H9 (cell line): ENCODE results near the gene PCGF5. TPM values are rescaled to one million over a fixed set of nuclear protein-coding genes. Genes with fewer than 3 reads are reported as not detected.
"Not testable (repeated sequence)": the region's sequence is repeated elsewhere in the genome, so short reads cannot be mapped to it uniquely, and the experiment has no call there.

Experiments used
- DNase-seq: peaks from one replicate; pipeline ENCODE4 v3.0.0-alpha.2; 2017
- H2AFZ ChIP-seq: one replicate; pipeline ENCODE4 v1.6.1; 2013; ENCODE audit warnings: mild to moderate bottlenecking, low read length, control low read depth, moderate library complexity
- H2AK5ac ChIP-seq: 2 replicates; pipeline ENCODE4 v1.6.1; 2013; ENCODE audit warnings: low read length, control low read depth, mixed read lengths; ENCODE audit not compliant: insufficient read length
- H2BK120ac ChIP-seq: one replicate; pipeline ENCODE4 v1.6.1; 2013; ENCODE audit warnings: low read depth, mild to moderate bottlenecking, low read length, control low read depth, inconsistent platforms; ENCODE audit not compliant: poor library complexity, severe bottlenecking
- H2BK12ac ChIP-seq: 2 replicates; pipeline ENCODE4 v1.6.1; 2013; ENCODE audit warnings: low read length, control low read depth, mixed read lengths, low read depth; ENCODE audit not compliant: insufficient read length
- H2BK15ac ChIP-seq: 2 replicates; pipeline ENCODE4 v1.6.1; 2013; ENCODE audit warnings: low read depth, low read length, control low read depth
- H2BK20ac ChIP-seq: one replicate; pipeline ENCODE4 v1.6.1; 2013; ENCODE audit warnings: low read depth, mild to moderate bottlenecking, low read length, control low read depth, inconsistent platforms; ENCODE audit not compliant: poor library complexity, severe bottlenecking
- H2BK5ac ChIP-seq: 2 replicates; pipeline ENCODE4 v1.6.1; 2013; ENCODE audit warnings: low read length, control low read depth, mixed read lengths; ENCODE audit not compliant: insufficient read length
- H3K14ac ChIP-seq: 2 replicates; pipeline ENCODE4 v1.6.1; 2013; ENCODE audit warnings: low read length, control low read depth; ENCODE audit not compliant: insufficient read depth
- H3K18ac ChIP-seq: 2 replicates; pipeline ENCODE4 v1.6.1; 2013; ENCODE audit warnings: low read depth, mild to moderate bottlenecking, mixed read lengths, low read length, control low read depth; ENCODE audit not compliant: insufficient read length
- H3K23ac ChIP-seq: 2 replicates; pipeline ENCODE4 v1.6.1; 2013; ENCODE audit warnings: low read length, control low read depth, mixed read lengths, low read depth; ENCODE audit not compliant: insufficient read length
- H3K23me2 ChIP-seq: 2 replicates; pipeline ENCODE4 v1.6.1; 2013; ENCODE audit warnings: low read depth, mild to moderate bottlenecking, mixed read lengths, low read length, control low read depth; ENCODE audit not compliant: insufficient read length, poor library complexity, severe bottlenecking
- H3K27ac ChIP-seq: 2 replicates; pipeline ENCODE4 v1.5.1; 2013; ENCODE audit warnings: low read length, control low read depth, mixed read lengths, low read depth; ENCODE audit not compliant: insufficient read length
- H3K27me3 ChIP-seq: 2 replicates; pipeline ENCODE4 v1.6.1; 2013; ENCODE audit warnings: low read length, control low read depth, inconsistent platforms; ENCODE audit not compliant: insufficient read depth
- H3K4ac ChIP-seq: 2 replicates; pipeline ENCODE4 v1.6.1; 2013; ENCODE audit warnings: low read depth, mild to moderate bottlenecking, control low read depth, inconsistent platforms, low read length, moderate library complexity
- H3K4me1 ChIP-seq: 2 replicates; pipeline ENCODE4 v1.6.1; 2013; ENCODE audit warnings: low read length, control low read depth, inconsistent platforms; ENCODE audit not compliant: insufficient read depth
- H3K4me2 ChIP-seq: 2 replicates; pipeline ENCODE4 v1.6.1; 2013; ENCODE audit warnings: low read length, control low read depth, mixed read lengths; ENCODE audit not compliant: insufficient read length, insufficient read depth
- H3K56ac ChIP-seq: 2 replicates; pipeline ENCODE4 v1.6.1; 2013; ENCODE audit warnings: low read depth, mild to moderate bottlenecking, mixed read lengths, low read length, control low read depth; ENCODE audit not compliant: insufficient read length
- H3K79me1 ChIP-seq: 2 replicates; pipeline ENCODE4 v1.6.1; 2013; ENCODE audit warnings: low read depth, mild to moderate bottlenecking, moderate library complexity, low read length, control low read depth, inconsistent platforms; ENCODE audit not compliant: insufficient read depth, poor library complexity, severe bottlenecking
- H3K79me2 ChIP-seq: 2 replicates; pipeline ENCODE4 v1.6.1; 2013; ENCODE audit warnings: low read length, control low read depth, inconsistent platforms; ENCODE audit not compliant: insufficient read depth
- H3K9ac ChIP-seq: 2 replicates; pipeline ENCODE4 v1.6.1; 2013; ENCODE audit warnings: low read length, control low read depth, mixed read lengths; ENCODE audit not compliant: insufficient read length; ENCODE audit errors: extremely low read depth
- H3K9me3 ChIP-seq: one replicate; pipeline ENCODE4 v1.6.1; 2013; ENCODE audit warnings: low read depth, low read length, inconsistent platforms; ENCODE audit not compliant: control insufficient read depth
- H3T11ph ChIP-seq: one replicate; pipeline ENCODE4 v1.6.1; 2013; ENCODE audit warnings: mild to moderate bottlenecking, low read length, control low read depth, inconsistent platforms
- H4K20me1 ChIP-seq: one replicate; pipeline ENCODE4 v1.6.1; 2013; ENCODE audit not compliant: control insufficient read depth, insufficient read length, insufficient read depth
- H4K5ac ChIP-seq: 2 replicates; pipeline ENCODE4 v1.6.1; 2013; ENCODE audit warnings: low read depth, mild to moderate bottlenecking, mixed read lengths, low read length, control low read depth; ENCODE audit not compliant: insufficient read length
- H4K8ac ChIP-seq: replicated peaks from 2 replicates; pipeline ENCODE4 v1.6.1; 2013; ENCODE audit warnings: low read length, control low read depth, mixed read lengths, low read depth; ENCODE audit not compliant: insufficient read length
- H4K91ac ChIP-seq: 2 replicates; pipeline ENCODE4 v1.6.1; 2013; ENCODE audit warnings: low read depth, mild to moderate bottlenecking, moderate library complexity, mixed read lengths, low read length, control low read depth; ENCODE audit not compliant: insufficient read length
- H3K27ac Mint-ChIP-seq, 3 experiments: 2 replicates in 2 of 3; 3 replicates in 1 of 3; pipeline ENCODE4 v1.8.0; 2020 to 2021; ENCODE audit warnings: mixed read lengths in 3 of 3, mild to moderate bottlenecking in 1 of 3, moderate library complexity in 1 of 3
- H3K27me3 Mint-ChIP-seq: 2 replicates; pipeline ENCODE4 v1.8.0; 2021; ENCODE audit warnings: low read depth, mild to moderate bottlenecking, moderate library complexity, mixed read lengths
- H3K36me3 Mint-ChIP-seq, 3 experiments: 2 replicates in 2 of 3; 3 replicates in 1 of 3; pipeline ENCODE4 v1.8.0; 2020 to 2021; ENCODE audit warnings: low read depth in 3 of 3, mixed read lengths in 3 of 3; ENCODE audit not compliant: insufficient read depth in 1 of 3
- H3K4me1 Mint-ChIP-seq, 2 experiments: 2 replicates each; pipeline ENCODE4 v1.8.0; 2020; ENCODE audit warnings: mixed read lengths in 2 of 2
- H3K4me3 Mint-ChIP-seq, 2 experiments: 2 replicates in 1 of 2; 3 replicates in 1 of 2; pipeline ENCODE4 v1.8.0; 2020 to 2021; ENCODE audit warnings: mild to moderate bottlenecking in 2 of 2, mixed read lengths in 2 of 2, moderate library complexity in 1 of 2
- H3K9me3 Mint-ChIP-seq, 2 experiments: 2 replicates in 1 of 2; 3 replicates in 1 of 2; pipeline ENCODE4 v1.8.0; 2020; ENCODE audit warnings: mild to moderate bottlenecking in 2 of 2, mixed read lengths in 2 of 2, moderate library complexity in 1 of 2
- WGBS: extraction: QIAGEN DNeasy Blood & Tissue Kit; methylation state at CpG from one replicate; pipeline ENCODE4 v1.1.7; 2013; ENCODE audit warnings: missing lambda C conversion rate, low lambda C conversion rate, mixed read lengths; ENCODE audit not compliant: insufficient read length; ENCODE audit errors: extremely low coverage; 5-methylcytosine and 5-hydroxymethylcytosine counted together
- total RNA-seq: library from RNA; stranded (reverse); gene quantifications from 2 replicates; pipeline ENCODE4 v1.2.1, GENCODE V29; 2021

PCGF5 gene
- total RNA-seq, 1 experiment from 2014 or later: 6.9 TPM

- H3K9ac ChIP-seq, H3K4ac ChIP-seq, H2BK5ac ChIP-seq, H3K36me3 Mint-ChIP-seq, H3K4me2 ChIP-seq, H3K27me3 ChIP-seq, H4K91ac ChIP-seq, DNase-seq, H3K4me1 Mint-ChIP-seq, H3K18ac ChIP-seq, H3K56ac ChIP-seq, H3K79me2 ChIP-seq, H2BK12ac ChIP-seq, H3K9me3 ChIP-seq, H2AK5ac ChIP-seq, H4K8ac ChIP-seq, H4K5ac ChIP-seq, H3T11ph ChIP-seq, H2BK20ac ChIP-seq, H3K23ac ChIP-seq, H3K4me3 Mint-ChIP-seq, H2AFZ ChIP-seq, H3K79me1 ChIP-seq, H4K20me1 ChIP-seq, H3K23me2 ChIP-seq, H3K9me3 Mint-ChIP-seq, H3K4me1 ChIP-seq, H3K27ac Mint-ChIP-seq, H2BK15ac ChIP-seq, H2BK120ac ChIP-seq, H3K27ac ChIP-seq, H3K14ac ChIP-seq: not testable (repeated sequence)
- peaks cover 13% of the 10 kb centered on the region for H3K27me3 Mint-ChIP-seq
- no CpG with 5 or more reads among the region's 7 CpGs for WGBS
Measured at GRCh38 chr10:91305979-91306378, 85.5 kb downstream of the PCGF5 start.
